Activated T-cell treated with anti-CD3 and anti-CD28 coated beads, Interleukin-2, amount 50 U/mL, for 24 hours (primary cell): ENCODE measurements around the gene FGGY.

Experiments
- DNase-seq: peaks from one replicate; pipeline ENCODE4 v3.0.0-alpha.2; 2020
- H3K27ac Mint-ChIP-seq: 2 replicates; pipeline ENCODE4 v1.8.0; 2020; ENCODE audit warnings: mild to moderate bottlenecking, mixed read lengths
- H3K27me3 Mint-ChIP-seq: 2 replicates; pipeline ENCODE4 v1.8.0; 2020; ENCODE audit warnings: mixed read lengths
- H3K36me3 Mint-ChIP-seq: 2 replicates; pipeline ENCODE4 v1.8.0; 2020; ENCODE audit warnings: low read depth, mixed read lengths
- H3K4me1 Mint-ChIP-seq: 2 replicates; pipeline ENCODE4 v1.8.0; 2020; ENCODE audit warnings: low read depth, mixed read lengths
- H3K4me3 Mint-ChIP-seq: 2 replicates; pipeline ENCODE4 v1.8.0; 2020; ENCODE audit warnings: mild to moderate bottlenecking, moderate library complexity, mixed read lengths
- H3K9me3 Mint-ChIP-seq: 2 replicates; pipeline ENCODE4 v1.8.0; 2020; ENCODE audit warnings: mixed read lengths

FGGY gene

GRCh38 chr1:59497616-59498015 is 200.7 kb downstream of the FGGY start:
- Mint-ChIP-seq H3K4me1 (peaks cover 2% of the 10 kb centered on the region), H3K27me3 (no peaks in the 10 kb centered on the region), H3K9me3 (peaks cover 4% of the 10 kb centered on the region), H3K27ac (no peak overlapping the region), H3K36me3 (peaks cover 2% of the 10 kb centered on the region), H3K4me3 (no peak overlapping the region)
- DNase-seq = no peak

- H3K4me3 Mint-ChIP-seq = no peak overlapping the region
- H3K27ac Mint-ChIP-seq = no peak overlapping the region
- H3K4me1 Mint-ChIP-seq = peaks cover 2% of the 10 kb centered on the region
- H3K9me3 Mint-ChIP-seq = peaks cover 4% of the 10 kb centered on the region
- peaks cover 2% of the 10 kb centered on the region for H3K36me3 Mint-ChIP-seq
- no peak for DNase-seq
- H3K27me3 Mint-ChIP-seq = no peaks in the 10 kb centered on the region
Measured at GRCh38 chr1:59498640-59499039, 201.7 kb downstream of the FGGY start.

GRCh38 chr1:59499273-59499942 is 202.5 kb downstream of the FGGY start:
- Mint-ChIP-seq H3K27me3 (no peaks in the 10 kb centered on the region), H3K36me3 (peaks cover 2% of the 10 kb centered on the region), H3K27ac (no peak overlapping the region), H3K4me1 (no peaks in the 10 kb centered on the region), H3K4me3 (no peak overlapping the region), H3K9me3 (peaks cover 4% of the 10 kb centered on the region)
- DNase-seq = no peak

GRCh38 chr1:59499943-59500569 is 203.2 kb downstream of the FGGY start:
- peaks cover 4% of the 10 kb centered on the region for H3K9me3 Mint-ChIP-seq
- DNase-seq = no peak

GRCh38 chr1:59500950-59501742 is 204.3 kb downstream of the FGGY start:
- H3K36me3 Mint-ChIP-seq = peaks cover 2% of the 10 kb centered on the region
- no peak for DNase-seq
- no peaks in the 10 kb centered on the region for H3K4me1 Mint-ChIP-seq
- peaks cover 2% of the 10 kb centered on the region for H3K9me3 Mint-ChIP-seq
- no peak overlapping the region for H3K4me3 Mint-ChIP-seq
- no peaks in the 10 kb centered on the region for H3K27me3 Mint-ChIP-seq
- no peak overlapping the region for H3K27ac Mint-ChIP-seq

More at GRCh38 chr1:59499943-59500569, 203.2 kb downstream of the FGGY start:
- H3K27me3 Mint-ChIP-seq = no peaks in the 10 kb centered on the region
- no peak overlapping the region for H3K27ac Mint-ChIP-seq
- H3K4me3 Mint-ChIP-seq = no peak overlapping the region
- no peaks in the 10 kb centered on the region for H3K4me1 Mint-ChIP-seq
- H3K36me3 Mint-ChIP-seq = peaks cover 2% of the 10 kb centered on the region

GRCh38 chr1:59502009-59502691 is 205.3 kb downstream of the FGGY start:
- H3K27ac Mint-ChIP-seq = no peak overlapping the region
- H3K9me3 Mint-ChIP-seq = no peaks in the 10 kb centered on the region
- H3K27me3 Mint-ChIP-seq = no peaks in the 10 kb centered on the region
- H3K36me3 Mint-ChIP-seq = no peaks in the 10 kb centered on the region
- DNase-seq = no peak
- no peaks in the 10 kb centered on the region for H3K4me1 Mint-ChIP-seq
- no peak overlapping the region for H3K4me3 Mint-ChIP-seq

- DNase-seq = no peak
- Mint-ChIP-seq H3K27ac (no peak overlapping the region), H3K9me3 (no peaks in the 10 kb centered on the region), H3K36me3 (no peaks in the 10 kb centered on the region), H3K4me1 (no peaks in the 10 kb centered on the region), H3K4me3 (no peak overlapping the region), H3K27me3 (no peaks in the 10 kb centered on the region)
Measured at GRCh38 chr1:59504276-59504675, 207.4 kb downstream of the FGGY start.

- Mint-ChIP-seq H3K27ac (no peak overlapping the region), H3K36me3 (no peaks in the 10 kb centered on the region), H3K4me1 (no peaks in the 10 kb centered on the region), H3K9me3 (no peaks in the 10 kb centered on the region), H3K27me3 (no peaks in the 10 kb centered on the region), H3K4me3 (no peak overlapping the region)
- no peak for DNase-seq
Measured at GRCh38 chr1:59505596-59506028, 208.7 kb downstream of the FGGY start.

GRCh38 chr1:59506952-59507351 is 210.1 kb downstream of the FGGY start:
- DNase-seq = no peak
- Mint-ChIP-seq H3K36me3 (no peaks in the 10 kb centered on the region), H3K4me1 (no peaks in the 10 kb centered on the region), H3K4me3 (no peak overlapping the region), H3K27ac (no peak overlapping the region), H3K27me3 (no peaks in the 10 kb centered on the region), H3K9me3 (no peaks in the 10 kb centered on the region)

- Mint-ChIP-seq H3K4me3 (no peak overlapping the region), H3K4me1 (no peaks in the 10 kb centered on the region), H3K27me3 (no peaks in the 10 kb centered on the region), H3K27ac (no peak overlapping the region), H3K36me3 (no peaks in the 10 kb centered on the region), H3K9me3 (no peaks in the 10 kb centered on the region)
- no peak for DNase-seq
Measured at GRCh38 chr1:59509341-59509875, 212.5 kb downstream of the FGGY start.

- Mint-ChIP-seq H3K27me3 (no peaks in the 10 kb centered on the region), H3K9me3 (no peaks in the 10 kb centered on the region), H3K4me3 (no peak overlapping the region), H3K4me1 (no peaks in the 10 kb centered on the region), H3K27ac (no peak overlapping the region), H3K36me3 (no peaks in the 10 kb centered on the region)
- no peak for DNase-seq
Measured at GRCh38 chr1:59510249-59510648, 213.4 kb downstream of the FGGY start.

GRCh38 chr1:59511476-59512465 is 214.9 kb downstream of the FGGY start:
- Mint-ChIP-seq H3K4me3 (no peak overlapping the region), H3K27me3 (no peaks in the 10 kb centered on the region), H3K9me3 (no peaks in the 10 kb centered on the region), H3K36me3 (no peaks in the 10 kb centered on the region), H3K27ac (no peak overlapping the region), H3K4me1 (no peaks in the 10 kb centered on the region)
- DNase-seq = no peak

GRCh38 chr1:59512702-59513101 is 215.8 kb downstream of the FGGY start:
- no peak for DNase-seq
- no peak overlapping the region for H3K27ac Mint-ChIP-seq
- no peak overlapping the region for H3K4me3 Mint-ChIP-seq
- H3K27me3 Mint-ChIP-seq = no peaks in the 10 kb centered on the region
- no peaks in the 10 kb centered on the region for H3K4me1 Mint-ChIP-seq
- H3K36me3 Mint-ChIP-seq = no peaks in the 10 kb centered on the region
- no peaks in the 10 kb centered on the region for H3K9me3 Mint-ChIP-seq
